Measurements from ENCODE around the gene ZBTB7C.
"Not testable (repeated sequence)": the region's sequence is repeated elsewhere in the genome, so short reads cannot be mapped to it uniquely, and the experiment has no call there.

ZBTB7C gene

GRCh38 chr18:48408727-48409590 is at the start of gene ZBTB7C:
TSS of gene ZBTB7C (minus strand) at chr18:48409383.
- DNase-seq: peak; percentile 26 to 45

- no peak for DNase-seq
These were observed 47.7 kb upstream of the ZBTB7C start for GRCh38 chr18:48456838-48457237.

GRCh38 chr18:48455555-48456478 is 46.6 kb upstream of the ZBTB7C start:
- DNase-seq: peak; percentile 52 to 61

DNA sequence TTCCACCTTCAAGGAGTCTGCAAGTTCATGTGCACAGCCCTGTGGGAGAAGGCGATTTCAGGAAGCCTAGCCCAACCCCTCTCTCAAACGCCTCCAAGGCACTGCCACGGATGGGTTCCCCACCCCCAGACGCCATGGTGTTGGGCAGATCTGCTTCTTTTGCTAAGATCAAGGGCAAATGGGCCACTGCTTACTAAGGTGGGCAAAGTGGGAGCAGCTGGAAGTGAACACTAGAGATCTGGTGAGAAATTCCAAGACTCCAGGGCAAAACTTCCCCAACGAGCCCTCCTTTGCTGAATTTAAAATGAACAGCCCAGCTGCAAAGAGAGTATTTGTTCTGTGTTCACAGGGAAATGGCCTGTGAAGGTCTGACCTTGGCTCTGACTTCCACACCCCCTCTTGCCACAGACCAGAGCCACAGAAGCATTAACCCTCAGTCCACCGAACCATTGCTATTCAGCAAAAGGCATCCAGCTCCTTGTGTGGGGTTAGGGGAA is 45.1 kb upstream of the ZBTB7C start:
- no peak for DNase-seq

- no peak for DNase-seq
These were observed 44.3 kb upstream of the ZBTB7C start for GRCh38 chr18:48453330-48454066.

GRCh38 chr18:48452861-48453323 is 43.7 kb upstream of the ZBTB7C start:
- no peak for DNase-seq

GRCh38 chr18:48450685-48451084 is 41.5 kb upstream of the ZBTB7C start:
- DNase-seq: no peak

DNA sequence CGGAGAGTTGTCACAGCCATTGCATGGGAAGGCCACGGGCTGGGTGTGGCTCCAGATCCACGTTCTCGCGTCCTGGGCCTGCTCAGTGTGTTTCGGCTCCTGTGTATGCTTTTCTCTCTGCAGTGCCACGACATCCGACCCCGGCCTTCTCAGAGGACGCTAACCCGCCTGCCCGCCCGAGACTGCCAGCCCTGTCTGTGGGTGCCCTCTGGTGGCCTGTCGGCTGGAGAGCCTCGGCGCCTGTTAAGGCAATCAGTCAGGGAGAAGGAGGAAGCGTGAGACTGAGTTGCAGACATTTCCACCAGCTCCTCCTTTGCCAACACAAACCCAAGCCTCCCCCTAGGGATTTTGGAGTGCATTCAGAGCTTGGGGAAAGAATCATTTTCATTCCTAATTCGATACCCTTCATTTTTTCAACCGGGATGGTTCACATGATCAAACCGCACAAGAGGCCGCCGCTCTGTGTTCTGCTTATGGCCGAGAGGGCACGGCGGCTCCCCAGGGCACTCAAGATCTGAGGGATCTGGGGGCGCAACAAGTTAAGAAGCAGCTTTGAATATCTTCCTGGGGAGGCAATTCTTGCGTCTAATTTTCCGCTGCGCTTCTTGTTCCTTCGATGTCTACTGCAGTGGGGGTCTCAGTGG is 37.5 kb upstream of the ZBTB7C start:
- DNase-seq: peak; percentile 81 to 82

GRCh38 chr18:48445540-48445939 is 36.4 kb upstream of the ZBTB7C start:
- peak; percentile 84 to 85 for DNase-seq

DNA sequence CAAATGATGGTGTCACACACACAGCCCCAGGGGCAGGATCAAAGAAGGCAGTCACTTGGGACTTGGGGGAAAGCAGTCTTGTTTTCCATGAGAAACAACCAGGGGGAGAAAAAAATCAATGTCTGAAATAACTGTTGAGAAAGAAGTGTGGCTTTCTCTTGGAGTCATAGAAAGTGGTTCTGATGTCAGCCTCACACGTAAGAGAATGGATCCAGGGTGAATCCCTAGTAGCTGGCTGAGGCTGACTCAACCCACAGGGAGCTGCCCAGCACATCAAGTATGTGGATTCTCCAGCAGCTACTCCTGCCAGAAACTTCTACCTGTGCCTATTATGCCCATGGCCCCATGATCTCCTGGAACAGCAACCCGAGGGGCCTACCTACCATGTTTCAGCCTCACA is 33.6 kb upstream of the ZBTB7C start:
- no peak for DNase-seq

- no peak for DNase-seq
These were observed 32.3 kb upstream of the ZBTB7C start for GRCh38 chr18:48441405-48441881.

DNA sequence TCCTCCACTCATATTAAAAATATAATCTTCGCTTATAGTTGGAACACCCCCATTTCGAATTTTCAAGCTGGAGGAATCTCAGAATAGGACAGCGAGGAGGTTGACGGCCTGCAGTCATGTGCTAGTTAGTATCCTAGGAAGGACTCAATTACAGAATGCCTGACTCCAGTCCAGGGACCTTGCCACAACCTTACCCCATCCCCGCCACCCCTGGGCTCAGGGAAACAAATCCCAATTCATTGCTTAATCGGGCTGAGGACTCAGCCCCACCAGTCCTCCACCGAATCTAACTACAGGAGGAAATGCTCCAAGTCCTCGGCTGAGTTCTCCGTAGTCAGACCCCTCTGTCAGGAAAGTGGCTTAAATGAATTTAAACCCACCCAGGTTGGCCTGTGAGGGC is 31.7 kb upstream of the ZBTB7C start:
- no peak for DNase-seq

DNA sequence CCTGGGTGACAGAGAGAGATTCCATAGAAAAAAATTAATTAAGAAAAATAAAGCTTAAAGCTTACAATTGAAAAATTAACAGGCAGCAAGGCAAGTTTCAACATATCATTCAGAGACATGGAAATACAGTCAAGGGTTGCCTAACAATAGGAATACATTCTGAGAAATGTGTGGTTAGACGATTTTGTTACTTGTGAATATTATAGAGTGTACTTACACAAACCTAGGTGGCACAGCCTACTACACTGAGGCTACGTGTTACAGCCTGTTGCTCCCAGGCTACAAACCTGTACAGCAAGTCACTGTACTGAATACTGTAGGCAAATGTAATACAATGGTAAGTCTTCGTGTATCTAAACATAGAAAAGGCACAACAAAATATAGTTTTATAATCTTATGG is 27.7 kb upstream of the ZBTB7C start:
- no peak for DNase-seq

DNA sequence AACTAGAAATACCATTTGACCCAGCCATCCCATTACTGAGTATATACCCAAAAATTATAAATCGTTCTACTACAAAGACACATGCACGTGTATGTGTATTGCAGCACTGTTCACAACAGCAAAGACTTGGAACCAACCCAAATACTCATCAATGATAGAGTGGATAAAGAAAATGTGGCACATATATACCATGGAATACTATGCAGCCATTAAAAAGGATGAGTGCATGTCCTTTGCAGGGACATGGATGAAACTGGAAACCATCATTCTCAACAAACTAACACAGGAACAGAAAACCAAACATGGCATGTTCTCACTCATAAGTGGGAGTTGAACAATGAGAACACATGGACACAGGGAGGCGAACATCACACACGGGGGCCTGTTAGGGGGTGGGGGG is 25.2 kb upstream of the ZBTB7C start:
- not testable (repeated sequence) for DNase-seq

DNA sequence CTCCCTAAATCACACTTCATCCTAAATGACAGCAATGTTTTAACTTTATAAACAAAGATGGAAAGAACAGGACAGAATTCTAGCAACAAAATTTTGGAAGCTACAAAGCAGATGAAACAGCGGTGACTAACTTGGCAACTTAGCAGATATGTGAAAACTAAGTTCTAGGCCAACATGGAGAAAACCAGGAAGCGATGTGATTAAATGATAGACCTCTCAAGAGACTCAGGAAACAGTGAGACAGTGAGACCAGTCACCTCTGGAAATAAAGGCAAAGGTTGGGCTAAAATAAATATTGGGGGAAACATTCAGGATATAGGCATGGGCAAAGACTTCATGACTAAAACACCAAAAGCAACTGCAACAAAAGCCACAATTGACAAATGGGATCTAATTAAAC is 24.4 kb upstream of the ZBTB7C start:
- no peak for DNase-seq

- no peak for DNase-seq
These were observed 21.0 kb upstream of the ZBTB7C start for GRCh38 chr18:48430150-48430549.

DNA sequence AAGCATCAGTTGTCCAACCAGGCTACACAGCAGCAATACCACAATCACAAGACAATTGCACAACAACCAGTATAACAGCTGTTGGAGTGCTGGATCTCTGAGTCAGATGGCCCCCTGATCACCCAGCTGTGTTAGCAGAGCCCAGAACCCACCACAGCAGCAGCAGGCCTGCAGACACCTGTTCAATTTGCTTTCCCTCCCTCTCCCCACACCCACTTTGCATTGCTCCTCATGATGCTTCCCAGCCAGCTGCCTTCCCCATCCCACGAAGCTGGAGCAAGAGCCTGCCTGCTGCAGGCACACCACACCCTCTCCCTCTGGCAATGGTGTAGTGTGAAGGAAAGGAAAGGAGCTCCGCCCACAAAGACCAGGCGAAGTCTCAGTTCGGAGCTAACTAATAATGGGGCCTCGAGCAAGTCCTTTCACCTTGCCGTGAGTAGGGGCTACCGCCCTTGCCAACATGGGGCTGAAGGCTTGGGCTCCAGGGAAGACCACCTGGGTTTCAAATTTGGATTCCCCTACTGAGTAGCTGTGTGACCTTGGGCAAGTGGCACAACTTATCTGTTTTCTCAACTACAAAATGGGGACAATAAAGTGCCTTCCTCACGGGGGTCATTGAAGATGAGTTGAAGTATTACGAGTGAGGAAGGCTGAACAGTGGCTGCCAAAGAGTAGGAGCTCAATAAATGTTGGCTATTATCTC is 19.4 kb upstream of the ZBTB7C start:
- no peak for DNase-seq

- no peak for DNase-seq
These were observed 13.8 kb upstream of the ZBTB7C start for GRCh38 chr18:48422947-48423378.

GRCh38 chr18:48419277-48420022 is 10.3 kb upstream of the ZBTB7C start:
- no peak for DNase-seq

DNA sequence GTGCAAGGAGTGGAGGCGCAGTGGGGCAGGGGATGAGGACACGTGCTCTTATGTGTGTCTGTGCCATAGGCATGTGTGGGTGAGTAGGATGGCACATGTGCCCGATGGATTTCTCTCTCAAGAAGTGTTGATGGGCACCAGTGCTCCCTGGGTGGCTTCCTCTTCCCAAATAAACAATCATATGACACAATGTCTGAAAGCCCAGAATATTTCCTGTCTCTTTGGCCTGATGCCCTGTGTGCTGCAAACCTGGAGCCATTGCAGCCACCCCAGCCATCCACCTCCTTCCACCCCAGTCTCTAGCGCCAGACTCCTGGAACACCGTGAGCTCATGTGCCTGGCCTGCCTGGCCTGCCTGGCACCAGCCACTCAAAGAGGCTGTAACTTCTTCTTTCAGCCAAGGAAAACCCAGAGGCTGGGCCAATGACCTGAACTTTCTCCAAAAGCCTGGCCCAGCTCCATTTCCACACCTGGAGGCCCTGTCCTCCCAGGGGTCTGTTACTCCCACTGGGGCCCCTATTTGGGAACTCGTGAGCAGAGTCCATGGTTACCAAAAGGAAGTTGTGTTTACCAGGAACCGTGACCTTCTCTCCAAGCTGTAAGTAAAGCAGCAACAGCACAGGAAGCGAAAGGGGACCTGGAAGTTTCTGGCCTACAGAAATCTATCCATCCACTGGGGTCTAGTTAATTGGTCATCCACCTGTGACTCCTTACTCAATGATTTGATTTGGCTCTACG is 9.5 kb upstream of the ZBTB7C start:
- no peak for DNase-seq
